Raji (cell line): Measurements from ENCODE around the gene TAF1B.

ENCODE experiments used
- POLR2A ChIP-seq: IDR thresholded peaks from 2 replicates; pipeline ENCODE4 v1.6.1; 2011; ENCODE audit warnings: low read depth, low read length, control low read depth; ENCODE audit not compliant: insufficient read depth

Gene TAF1B

DNA sequence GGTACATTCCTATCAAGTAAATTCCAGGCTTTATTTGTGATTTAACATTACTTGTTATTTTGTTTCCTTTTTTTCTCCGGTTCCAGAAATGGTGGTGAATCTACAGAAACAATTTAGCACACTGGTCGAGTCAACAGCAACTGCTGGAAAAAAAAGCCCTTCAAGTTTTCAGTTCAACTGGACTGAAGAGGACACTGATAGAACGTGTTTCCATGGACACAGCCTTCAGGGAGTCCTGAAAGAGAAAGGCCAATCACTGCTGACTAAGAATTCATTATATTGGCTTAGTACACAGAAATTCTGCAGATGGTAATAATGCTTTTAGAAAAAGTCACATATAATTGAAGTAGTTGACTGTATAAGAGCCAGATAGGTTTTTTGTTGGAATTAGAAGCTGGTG lies 76.2 kb downstream of the TAF1B start:
- TF ChIP-seq POLR2A, result no peak

DNA sequence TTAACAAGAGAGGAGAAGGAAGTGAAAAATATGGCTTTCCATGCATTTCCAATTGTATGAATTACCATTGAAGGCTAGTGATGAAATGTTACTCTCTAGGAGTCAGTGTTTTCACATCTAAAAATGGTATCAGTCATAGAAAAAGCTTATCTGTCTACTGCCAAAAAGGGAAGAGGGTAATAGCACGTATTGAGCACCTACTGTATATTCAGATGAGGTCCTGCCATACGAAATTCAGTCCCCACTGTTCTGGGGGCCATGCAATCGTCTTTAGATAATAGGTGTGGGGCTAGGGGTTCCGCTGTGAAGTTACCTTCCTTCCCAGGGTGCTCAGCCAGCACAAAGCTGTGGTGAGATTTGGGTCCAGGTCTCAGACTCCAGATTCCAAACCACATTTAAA lies 94.0 kb downstream of the TAF1B start:
- no peak for TF ChIP-seq POLR2A

DNA sequence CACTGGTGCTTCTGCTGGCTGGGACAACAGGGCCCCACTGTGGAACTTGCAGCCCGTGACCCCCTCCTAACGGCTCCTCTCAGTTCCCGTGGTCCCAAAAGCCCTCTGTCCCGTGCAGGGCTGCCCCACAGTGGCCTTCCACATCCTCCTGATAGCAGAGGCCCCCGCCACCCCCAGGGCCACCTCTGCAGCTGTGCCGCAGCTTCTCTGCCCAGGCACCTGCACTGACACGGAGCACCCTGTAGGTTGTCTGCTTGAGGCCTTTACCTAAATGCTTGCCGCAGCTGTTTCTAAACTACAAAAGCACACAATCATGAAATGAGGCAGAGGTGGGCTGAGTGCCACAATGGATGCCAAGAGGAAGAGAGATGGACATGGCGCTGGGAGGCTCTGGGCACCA lies 94.7 kb downstream of the TAF1B start:
- no peak for TF ChIP-seq POLR2A

DNA sequence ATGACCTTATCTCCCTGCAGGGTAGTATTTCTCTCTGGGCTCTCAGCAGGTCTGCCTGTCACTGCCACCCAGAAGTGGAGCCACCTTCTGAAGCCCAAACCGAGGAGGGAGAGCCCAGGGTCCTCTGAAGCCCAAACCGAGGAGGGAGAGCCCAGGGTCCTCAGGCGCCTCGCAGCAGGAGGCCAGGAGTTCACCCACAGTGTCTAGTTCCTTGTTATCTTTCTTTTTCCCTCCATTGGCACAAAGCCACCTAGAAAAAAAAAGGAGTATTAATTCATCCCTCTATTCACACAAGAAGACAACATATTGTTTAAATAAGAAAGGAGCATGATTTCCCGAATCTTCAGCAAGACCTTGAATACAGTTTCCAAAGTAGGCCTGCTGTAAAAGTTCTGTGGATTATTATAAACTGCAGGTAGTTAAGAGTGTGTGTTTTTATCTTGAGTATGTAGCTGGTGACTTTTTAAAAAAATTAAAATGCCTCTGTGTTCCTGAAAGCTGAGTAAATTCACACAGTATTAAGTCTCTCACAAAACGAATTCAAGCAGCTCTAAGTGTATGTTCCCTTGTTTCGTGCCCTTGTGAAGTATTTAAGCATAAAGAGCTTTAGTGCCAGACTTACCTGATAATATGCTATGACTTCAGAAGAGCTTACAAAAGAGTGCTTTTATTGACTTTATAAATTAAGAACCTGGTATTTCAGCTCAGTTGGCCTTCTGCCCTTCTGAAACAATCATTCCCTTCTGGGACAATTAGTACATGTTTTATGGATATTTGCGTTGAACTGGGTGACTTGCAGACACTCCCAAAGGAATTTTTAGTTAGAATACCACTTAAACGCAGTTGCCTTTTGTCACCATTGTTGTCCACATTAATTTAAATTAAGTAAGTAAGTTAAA lies 96.6 kb downstream of the TAF1B start:
- no peak for TF ChIP-seq POLR2A

DNA sequence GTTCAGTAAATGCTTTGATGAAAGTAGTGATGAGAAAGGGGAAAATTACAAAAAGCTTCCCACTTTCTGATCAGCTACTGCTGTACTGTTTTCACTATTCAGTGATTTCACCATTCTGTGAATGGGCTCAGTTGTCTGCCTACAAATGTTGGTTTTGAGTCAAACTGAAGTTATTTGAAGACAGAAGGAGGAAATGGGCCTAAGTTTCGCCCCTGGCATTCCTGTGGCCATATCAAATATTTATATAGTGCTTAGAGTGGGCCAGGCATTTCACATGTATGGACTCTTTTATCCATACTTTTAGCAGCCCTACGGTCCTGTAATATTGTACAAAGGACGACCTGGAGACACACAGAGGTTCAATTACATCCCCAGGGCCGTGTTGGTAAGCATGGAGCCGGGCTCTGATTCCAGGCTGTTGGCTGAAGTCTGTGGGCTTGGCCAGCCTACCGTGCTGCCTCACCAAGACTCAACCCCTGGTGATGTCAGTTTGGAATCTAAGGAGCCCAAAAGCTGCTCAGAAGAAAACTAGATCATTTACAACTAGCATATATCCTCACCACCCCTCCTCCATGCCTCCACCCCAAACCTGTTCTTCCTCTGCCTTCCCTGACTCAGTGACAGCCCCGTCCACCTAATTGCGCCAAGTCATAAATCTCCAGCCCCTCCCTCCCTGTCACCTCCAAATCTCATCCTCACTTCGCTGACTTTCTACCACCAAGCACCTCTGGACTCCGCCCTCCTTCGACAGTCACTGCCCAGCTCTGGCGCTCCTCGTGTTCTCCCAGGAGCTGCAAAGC lies 98.1 kb downstream of the TAF1B start:
- TF ChIP-seq POLR2A, result no peak

DNA sequence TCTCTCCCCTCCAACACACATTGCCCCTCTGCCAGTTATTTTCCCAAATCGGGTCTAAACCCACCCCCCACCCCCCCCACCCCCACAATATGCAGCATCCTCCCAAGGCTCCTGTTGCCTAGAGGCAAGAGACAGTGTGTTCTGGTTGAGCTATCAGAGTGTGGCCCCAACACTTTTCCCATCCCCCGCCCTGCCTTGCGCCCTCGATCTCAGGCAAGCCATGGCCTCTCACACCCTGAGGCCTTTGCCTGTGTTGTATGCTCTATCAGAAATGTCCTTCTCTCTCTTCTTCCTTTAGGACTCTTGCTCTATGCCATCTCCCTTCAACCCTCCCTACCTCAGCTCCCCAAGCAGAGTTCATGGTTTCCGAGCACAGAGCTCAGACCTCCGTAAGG lies 98.7 kb downstream of the TAF1B start:
- TF ChIP-seq POLR2A, result no peak

DNA sequence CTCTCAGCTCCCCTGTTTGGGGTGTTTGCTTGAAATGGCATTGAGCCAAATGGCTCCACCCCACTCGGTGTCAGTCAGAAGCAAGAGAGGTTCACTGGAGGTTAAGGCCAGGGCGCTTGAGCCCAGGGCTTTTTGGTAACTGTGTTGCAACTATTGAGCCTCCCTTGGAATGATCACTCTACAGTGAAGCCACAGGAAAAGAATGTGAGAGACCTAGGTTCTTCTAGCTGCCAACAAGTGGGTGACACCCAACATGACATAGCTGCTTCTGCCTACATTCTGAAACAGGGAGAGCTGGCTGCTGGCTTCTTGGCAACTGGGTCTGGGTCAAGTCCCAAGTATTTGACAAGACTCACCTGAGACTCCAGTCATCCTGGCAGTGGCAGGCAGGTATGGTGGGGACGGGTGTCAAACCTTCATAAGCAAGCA lies 101.1 kb downstream of the TAF1B start:
- no peak for TF ChIP-seq POLR2A

DNA sequence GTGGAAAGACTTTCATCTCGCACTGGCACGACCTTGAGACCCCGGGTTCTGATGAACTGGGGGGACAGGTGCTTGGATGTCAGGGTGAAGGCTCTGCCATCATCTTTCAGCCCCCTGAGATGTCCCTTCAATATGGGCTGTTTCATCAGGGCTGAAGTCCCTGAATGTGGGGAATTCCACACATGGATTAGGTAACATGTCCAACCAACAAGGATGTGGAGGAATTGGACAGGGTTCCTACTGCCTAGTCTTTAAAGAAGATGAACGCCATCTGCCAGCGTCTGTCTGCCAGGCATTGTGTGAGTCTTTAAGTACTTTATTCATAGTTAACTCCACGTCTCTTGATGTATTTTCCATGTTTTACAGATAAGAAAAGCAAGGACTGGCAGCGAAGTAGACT lies 102.3 kb downstream of the TAF1B start:
- no peak for TF ChIP-seq POLR2A

DNA sequence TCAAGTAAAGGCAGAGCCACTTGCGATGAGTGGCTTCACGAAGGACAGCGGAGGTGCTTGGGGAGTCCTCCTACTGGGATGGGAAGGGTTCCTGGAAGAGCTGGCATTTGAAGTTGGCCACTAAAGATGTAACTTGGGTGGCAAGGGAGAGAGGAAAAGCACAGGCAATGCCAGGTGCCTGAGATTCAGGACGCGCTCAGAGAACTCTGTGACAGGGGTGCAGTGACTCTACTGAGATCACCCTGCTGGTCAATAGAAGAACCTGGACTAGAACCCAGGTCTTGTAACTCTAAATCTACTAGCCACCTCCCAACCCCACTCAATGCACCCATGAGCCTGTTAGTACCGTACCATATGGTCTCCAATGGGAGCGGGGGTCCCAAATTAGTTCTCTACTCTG lies 102.8 kb downstream of the TAF1B start:
- TF ChIP-seq POLR2A, result no peak

DNA sequence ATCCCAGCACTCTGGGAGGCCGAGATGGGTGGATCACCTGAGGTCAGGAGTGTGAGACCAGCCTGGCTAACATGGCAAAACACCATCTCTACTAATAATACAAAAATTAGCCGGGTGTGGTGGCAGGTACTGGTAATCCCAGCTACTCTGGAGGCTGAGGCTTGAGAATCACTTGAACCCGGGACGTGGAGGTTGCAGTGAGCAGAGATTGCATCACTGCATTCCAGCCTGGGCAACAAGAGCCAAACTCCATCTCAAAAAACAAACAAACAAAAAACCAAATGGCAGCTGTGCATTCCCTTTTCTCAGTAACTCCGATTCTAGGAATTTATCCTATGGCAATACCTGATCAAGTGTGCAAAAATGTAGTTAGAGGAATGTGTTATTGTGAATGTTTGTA lies 103.5 kb downstream of the TAF1B start:
- no peak for TF ChIP-seq POLR2A

DNA sequence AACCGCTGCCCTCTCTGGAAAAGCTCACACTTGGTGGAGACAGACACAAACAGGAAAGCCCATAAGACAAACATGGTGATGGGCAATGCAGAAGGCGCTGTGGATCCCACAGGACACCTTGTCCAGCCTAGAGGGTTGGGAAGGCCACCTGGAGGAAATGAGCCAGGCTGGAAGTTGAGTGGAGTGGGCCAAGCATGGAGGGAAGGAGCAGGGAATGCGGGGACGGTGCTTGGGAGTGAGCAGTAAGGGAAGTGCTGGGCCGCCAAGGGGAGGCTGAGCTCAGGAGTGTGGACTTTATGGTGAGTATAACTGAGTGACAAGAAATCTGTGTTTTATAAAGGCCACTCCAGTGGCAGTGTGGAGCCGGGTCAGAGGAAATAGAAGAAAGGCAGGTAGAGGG lies 105.4 kb downstream of the TAF1B start:
- TF ChIP-seq POLR2A, result no peak

DNA sequence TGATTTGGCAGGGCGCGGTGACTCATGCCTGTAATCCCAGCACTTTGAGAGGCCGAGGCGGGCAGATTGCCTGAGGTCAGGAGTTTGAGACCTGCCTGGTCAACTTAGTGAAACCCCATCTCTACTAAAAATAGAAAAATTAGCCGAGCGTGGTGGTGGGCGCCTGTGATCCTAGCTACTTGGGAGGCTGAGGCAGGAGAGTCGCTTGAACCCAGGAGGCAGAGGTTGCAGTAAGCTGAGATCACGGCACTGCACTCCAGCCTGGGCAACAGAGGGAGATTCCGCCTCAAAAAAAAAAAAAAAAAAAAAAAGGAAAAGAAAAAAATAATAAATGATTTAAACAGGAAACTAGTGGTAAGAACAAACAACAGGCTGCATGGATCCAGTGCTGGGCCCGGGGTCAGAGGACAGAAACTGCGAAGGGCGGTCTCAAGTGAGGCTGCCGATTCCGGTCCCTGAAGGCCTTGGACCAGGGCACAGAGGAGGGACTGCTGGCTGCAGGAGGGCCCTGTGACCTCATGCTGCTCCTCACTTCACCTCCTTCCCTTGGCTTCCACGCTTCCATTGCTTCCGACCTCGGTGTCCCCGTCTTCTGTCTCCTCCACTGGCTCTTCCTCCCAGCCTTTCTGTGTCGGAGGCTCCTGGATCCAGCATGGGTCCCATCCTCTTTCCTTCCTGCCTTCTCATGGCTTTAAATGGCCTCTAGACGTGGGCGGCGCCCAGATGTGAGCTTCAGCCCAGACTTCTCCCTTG lies 106.1 kb downstream of the TAF1B start:
- TF ChIP-seq POLR2A, result no peak

DNA sequence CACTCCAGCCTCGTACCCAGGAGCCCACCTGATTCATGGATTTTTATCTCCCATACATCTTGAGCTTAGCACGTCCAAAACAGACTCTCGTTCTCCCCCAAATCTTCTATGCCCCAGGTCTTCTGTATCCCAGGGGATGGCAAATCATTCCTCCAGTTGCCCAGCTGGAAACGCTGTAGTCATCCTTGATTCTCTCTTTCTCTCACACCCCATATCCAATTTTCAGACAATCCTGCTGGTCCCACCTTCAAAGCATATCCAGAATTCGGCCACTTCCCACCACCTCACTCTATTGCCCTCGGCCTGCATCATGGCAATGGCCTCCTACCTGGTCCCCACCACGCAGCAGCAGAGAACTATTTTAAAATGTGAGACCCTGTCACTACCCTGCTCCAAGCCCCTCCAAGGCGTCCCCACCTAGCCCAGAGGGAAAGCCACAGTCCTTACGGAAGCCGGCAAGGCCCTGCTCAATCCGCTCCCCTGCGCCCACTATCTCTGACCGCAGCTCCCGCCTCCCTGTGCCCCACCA lies 106.8 kb downstream of the TAF1B start:
- TF ChIP-seq POLR2A, result no peak

DNA sequence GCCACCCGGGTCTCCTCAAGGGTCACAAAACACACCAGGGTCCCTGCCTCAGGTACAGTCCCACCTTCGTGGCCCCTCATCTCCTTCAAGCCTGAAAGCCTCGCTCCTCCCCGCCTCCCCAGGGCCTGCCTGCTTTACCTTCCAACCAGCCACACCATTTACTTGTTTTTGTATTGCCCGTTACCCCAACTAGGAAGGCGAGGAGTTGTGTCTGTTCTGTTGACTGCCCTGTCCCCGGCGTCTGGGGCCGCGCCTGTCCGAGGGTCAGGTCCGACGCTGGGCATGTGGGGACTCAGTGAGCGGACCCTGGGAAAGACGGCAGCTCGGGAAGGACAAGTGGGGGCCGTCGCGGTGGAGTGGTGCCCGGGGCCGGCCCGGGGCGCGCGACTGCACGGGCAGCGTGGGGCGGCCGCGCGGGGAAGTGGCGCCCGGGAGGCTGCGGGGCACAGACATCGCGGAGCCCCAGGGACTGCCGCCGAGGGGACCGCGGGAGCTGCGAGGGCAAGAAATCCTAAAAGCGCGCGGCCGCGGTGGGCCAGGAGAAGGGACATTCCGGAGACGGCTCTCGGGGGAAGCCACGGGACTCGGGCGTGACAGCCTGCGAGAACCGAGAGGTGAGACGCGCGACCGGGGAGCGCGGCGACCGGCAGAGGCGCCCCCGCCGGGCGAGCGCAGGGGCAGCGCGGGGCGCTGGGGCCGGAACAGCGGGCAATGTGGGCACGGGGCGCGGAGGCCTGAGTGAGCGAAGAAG lies 107.4 kb downstream of the TAF1B start:
- no peak for TF ChIP-seq POLR2A

DNA sequence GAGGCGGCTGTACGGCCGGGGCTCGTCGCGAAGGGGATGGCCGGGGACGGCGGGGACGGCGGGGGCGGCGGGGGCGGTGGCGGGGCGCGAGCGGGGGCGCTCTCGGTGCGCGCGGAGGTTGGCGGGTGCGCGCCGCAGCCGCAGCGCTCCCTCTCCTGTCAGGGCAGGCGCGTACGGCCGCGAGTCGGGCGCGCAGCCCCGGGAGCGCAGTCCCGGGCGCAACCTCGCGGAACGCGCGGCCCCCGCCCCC lies 107.9 kb downstream of the TAF1B start:
- no peak for TF ChIP-seq POLR2A
